H1 (cell line): ENCODE results near the gene ADRA2B. TPM values are rescaled to one million over a fixed set of nuclear protein-coding genes. Genes with fewer than 3 reads are reported as not detected.
A peak's percentile ranks its signal among the peaks of the same experiment; 100 is the strongest.

Source experiments
- ASH2L ChIP-seq: fragments of 200-600, 300-600 bp; sonication (generic); IDR thresholded peaks from one replicate; pipeline ENCODE4 v1.7.1; 2017; ENCODE audit warnings: low read length
- BCL11A ChIP-seq, 2 experiments: IDR thresholded peaks; one replicate each; pipeline ENCODE4 v1.6.1; 2011; ENCODE audit warnings: low read depth in 2 of 2, low read length in 2 of 2, mild to moderate bottlenecking in 2 of 2
- EP300 ChIP-seq, 2 experiments: IDR thresholded peaks; 1 replicate in 1 of 2; 2 replicates in 1 of 2; pipeline ENCODE4 v1.6.1; 2011 to 2012; ENCODE audit warnings: low read depth in 2 of 2, low read length in 2 of 2, mild to moderate bottlenecking in 2 of 2, borderline replicate concordance in 1 of 2, inconsistent platforms in 1 of 2, moderate library complexity in 1 of 2
- FOSL1 ChIP-seq: IDR thresholded peaks from 2 replicates; pipeline ENCODE4 v1.6.1; 2011; ENCODE audit warnings: mild to moderate bottlenecking, low read depth, low read length, moderate library complexity; ENCODE audit not compliant: insufficient read depth
- JUND ChIP-seq: IDR thresholded peaks from 2 replicates; pipeline ENCODE4 v1.6.1; 2011; ENCODE audit warnings: mild to moderate bottlenecking, improper control_type of control experiment, low read length
- NANOG ChIP-seq: IDR thresholded peaks from 2 replicates; pipeline ENCODE4 v1.6.1; 2011; ENCODE audit warnings: low read length, low read depth, mild to moderate bottlenecking, inconsistent platforms; ENCODE audit not compliant: insufficient read depth, poor library complexity, severe bottlenecking
- POLR2AphosphoS5 ChIP-seq: IDR thresholded peaks from 2 replicates; pipeline ENCODE4 v1.6.1; 2011; ENCODE audit warnings: low read depth, low read length
- RBBP5 ChIP-seq: IDR thresholded peaks from 2 replicates; pipeline ENCODE4 v1.7.1; 2012; ENCODE audit warnings: low read depth, mild to moderate bottlenecking, inconsistent platforms, low read length, moderate library complexity, borderline replicate concordance
- SAP30 ChIP-seq: fragments of 300-600 bp; sonication (generic); IDR thresholded peaks from 2 replicates; pipeline ENCODE4 v1.7.1; 2012; ENCODE audit warnings: low read length, moderate library complexity, mild to moderate bottlenecking, inconsistent platforms; ENCODE audit not compliant: insufficient read depth, insufficient replicate concordance
- SIRT6 ChIP-seq: IDR thresholded peaks from one replicate; pipeline ENCODE4 v1.7.1; 2012; ENCODE audit warnings: low read length, inconsistent platforms
- SRF ChIP-seq: IDR thresholded peaks from 2 replicates; pipeline ENCODE4 v1.6.1; 2011; ENCODE audit warnings: mild to moderate bottlenecking, low read depth, low read length, moderate library complexity
- TAF1 ChIP-seq: IDR thresholded peaks from 2 replicates; pipeline ENCODE4 v1.6.1; 2011; ENCODE audit warnings: mild to moderate bottlenecking, low read depth, low read length
- polyA plus RNA-seq, 7 experiments: library from polyadenylated mRNA; depleted of rRNA in 3 of 7; stranded (reverse) in 5 of 7; unstranded in 2 of 7; fragments of >200 nt in 5 of 7; fragments of 200-250 nt in 2 of 7; gene quantifications; 1 replicate in 5 of 7; 2 replicates in 1 of 7; 4 replicates in 1 of 7; pipeline versions ENCODE4 v1.2.1 to v1.2.3, GENCODE V29; 2011 to 2013; ENCODE audit warnings: missing spikeins in 2 of 7, mixed read lengths in 2 of 7
- total RNA-seq: library from RNA; stranded (reverse); fragmentation: NEBNext Ultra II Directional; extraction: Animal tissue kit (Norgen Biotek cat#: 25700); gene quantifications from 2 replicates; pipeline ENCODE4 v1.2.1, GENCODE V29; 2021
- TF ChIP-seq, protein P1 (sequence below): IDR thresholded peaks from 2 replicates; pipeline ENCODE4 v1.6.1; 2012; ENCODE audit warnings: inconsistent platforms
- TF ChIP-seq, protein P2 (sequence below): IDR thresholded peaks from 2 replicates; pipeline ENCODE4 v1.6.1; 2012; ENCODE audit warnings: inconsistent platforms

Gene ADRA2B
- total and polyA plus RNA-seq, 2 of the 8 experiments (the other 6 are each of a cell fraction or from before 2014, with no cell fraction given) = 5.8 to 6.5 TPM

DNA sequence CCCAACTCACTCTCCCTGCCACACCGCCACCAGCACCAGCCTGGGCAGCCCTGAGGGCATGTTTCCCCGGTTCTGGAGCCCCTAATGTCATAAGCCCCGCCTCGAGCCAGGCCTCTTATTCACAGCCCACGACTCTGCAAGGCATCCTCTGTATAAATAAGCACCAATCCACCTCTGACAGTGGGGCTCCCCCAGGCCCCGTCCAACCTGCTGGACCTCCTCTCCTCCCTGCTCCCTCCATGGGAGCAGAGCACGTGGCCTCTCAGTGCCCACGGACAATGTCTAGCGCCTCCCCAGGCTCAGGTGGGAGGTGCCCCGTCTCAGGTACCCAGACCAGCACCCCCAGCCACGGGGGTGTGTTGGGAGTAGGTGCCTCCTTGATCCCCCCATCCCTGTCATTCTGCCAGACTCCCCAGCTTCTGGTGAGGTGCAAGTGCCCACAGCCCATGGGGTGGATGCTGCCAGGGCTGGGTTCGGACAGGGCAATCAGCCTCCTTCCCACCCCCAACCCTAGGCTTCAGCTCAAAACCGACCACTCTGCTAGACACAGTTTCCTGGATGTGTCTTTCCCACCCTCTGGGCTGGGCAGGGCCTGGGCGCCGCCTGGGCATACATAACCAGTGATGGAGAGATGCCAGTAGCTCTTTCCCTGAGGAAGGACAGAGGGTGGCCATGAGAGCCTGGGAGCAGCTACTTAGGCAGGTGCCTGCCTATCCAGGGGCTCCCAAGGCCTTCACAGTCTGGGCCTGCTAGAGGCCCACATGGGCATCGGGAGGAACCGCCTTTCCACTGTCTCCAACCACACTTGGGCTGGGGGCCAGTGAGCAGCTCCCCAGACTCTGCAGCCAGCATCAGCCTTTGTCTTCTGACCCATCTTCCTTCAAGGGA, 1.6 kb upstream of the ADRA2B start (continued):
- no peak for TF ChIP-seq BCL11A (IDR thresholded peaks at IDR 0.05; ENCODE audit: low read depth in 2 of 2, low read length in 2 of 2)
- no peak for TF ChIP-seq POLR2AphosphoS5
- no peak for TF ChIP-seq ASH2L
- TF ChIP-seq, protein P1, sequence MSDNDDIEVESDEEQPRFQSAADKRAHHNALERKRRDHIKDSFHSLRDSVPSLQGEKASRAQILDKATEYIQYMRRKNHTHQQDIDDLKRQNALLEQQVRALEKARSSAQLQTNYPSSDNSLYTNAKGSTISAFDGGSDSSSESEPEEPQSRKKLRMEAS = peak; percentile 83
- TF ChIP-seq RBBP5 = no peak
- no peak for TF ChIP-seq SAP30
- TF ChIP-seq, protein P2, sequence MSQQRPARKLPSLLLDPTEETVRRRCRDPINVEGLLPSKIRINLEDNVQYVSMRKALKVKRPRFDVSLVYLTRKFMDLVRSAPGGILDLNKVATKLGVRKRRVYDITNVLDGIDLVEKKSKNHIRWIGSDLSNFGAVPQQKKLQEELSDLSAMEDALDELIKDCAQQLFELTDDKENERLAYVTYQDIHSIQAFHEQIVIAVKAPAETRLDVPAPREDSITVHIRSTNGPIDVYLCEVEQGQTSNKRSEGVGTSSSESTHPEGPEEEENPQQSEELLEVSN = peak; percentile 41
- no peak for TF ChIP-seq EP300 (IDR thresholded peaks at IDR 0.05; ENCODE audit: borderline replicate concordance in 1 of 2, low read depth in 2 of 2, low read length in 2 of 2)
- no peak for TF ChIP-seq SRF
- no peak for TF ChIP-seq TAF1
- TF ChIP-seq FOSL1 = no peak
- TF ChIP-seq NANOG = no peak
- no peak for TF ChIP-seq SIRT6
- no peak for TF ChIP-seq JUND
